NCI-H1436 (cell line): ENCODE data around the gene DTX3L.

Source experiments
- DNase-seq: peaks from one replicate; lab custom pipeline; 2025; lab: John Stamatoyannopoulos, UW

DTX3L gene

GRCh38 chr3:122606330-122606729 is 42.2 kb downstream of the DTX3L start:
- no peak for DNase-seq

- no peak for DNase-seq
These were observed 44.8 kb downstream of the DTX3L start for GRCh38 chr3:122608916-122609315.

DNA sequence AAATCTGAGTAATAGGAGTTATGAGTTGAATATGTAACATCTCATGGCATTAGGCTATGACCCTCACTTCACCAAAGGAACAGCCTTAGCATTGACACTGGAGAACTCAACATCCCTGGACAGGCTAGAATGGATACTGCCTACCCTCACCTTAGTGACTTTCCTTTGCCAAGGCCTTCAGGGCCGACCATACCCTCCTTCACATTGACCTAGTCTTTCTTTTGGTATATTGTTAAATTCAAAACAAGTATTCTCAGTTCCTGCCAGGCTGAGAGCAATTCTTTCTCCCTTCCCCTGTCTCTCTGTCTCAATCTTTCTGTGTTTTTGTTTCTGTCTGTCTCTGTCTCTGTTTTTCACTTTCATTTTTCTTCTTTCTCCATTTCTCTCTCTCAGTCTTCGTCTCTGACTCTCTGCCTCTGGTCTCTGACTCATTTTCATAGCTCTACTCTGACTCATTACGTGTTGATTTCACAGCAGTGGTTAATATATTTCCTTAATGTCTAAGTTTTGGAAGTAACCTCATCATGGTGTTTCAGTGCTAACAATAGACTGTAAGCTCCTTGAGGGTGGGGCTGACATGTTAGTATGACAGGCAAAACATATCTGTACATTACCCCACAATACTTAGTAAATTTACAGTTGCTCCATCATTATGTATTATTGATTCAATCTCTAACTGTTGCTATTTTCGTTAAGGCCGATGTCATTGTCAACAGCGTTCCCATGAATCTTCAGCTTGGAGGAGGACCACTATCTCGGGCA is 45.8 kb downstream of the DTX3L start:
- DNase-seq = no peak

DNA sequence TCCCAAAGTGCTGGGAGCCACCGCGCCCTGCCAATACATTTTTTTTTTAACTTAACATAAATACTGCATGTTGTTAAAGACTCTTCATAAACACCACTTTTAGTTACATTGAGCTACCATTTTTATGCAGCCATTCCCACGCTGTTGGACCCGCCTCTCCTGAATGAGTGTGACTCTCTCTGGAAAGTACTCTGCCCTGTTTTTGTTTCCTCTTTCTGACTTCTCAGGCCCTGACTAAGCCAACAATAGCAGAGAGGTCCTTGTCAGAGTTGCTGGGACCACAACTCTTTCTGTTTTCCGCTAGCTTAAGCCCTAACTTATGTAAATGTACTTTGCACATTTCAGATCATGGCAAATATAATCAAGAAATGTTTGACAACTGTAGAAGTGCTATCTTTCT is 48.6 kb downstream of the DTX3L start:
- DNase-seq = no peak

GRCh38 chr3:122615303-122615702 is 51.2 kb downstream of the DTX3L start:
- no peak for DNase-seq

DNA sequence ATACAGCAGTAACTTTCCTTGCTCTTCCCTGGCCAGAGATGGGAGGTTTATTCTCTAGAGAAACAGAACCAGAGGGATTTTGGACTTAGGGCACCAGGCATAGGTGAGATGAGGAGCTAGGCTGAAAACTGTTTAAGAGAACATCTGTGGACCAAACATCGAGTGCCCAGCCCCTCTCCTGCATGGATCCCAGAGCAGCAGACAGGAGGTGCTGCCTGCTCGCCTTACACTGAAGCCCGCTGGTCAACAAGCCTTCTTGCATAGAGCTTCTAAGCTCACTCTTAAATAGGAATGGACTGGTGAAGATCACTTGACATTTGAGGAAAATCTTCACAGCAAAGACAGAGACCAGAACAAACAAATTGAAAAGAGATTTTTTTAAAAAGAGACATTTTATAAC is 54.5 kb downstream of the DTX3L start:
- DNase-seq = no peak

GRCh38 chr3:122619040-122619439 is 54.9 kb downstream of the DTX3L start:
- no peak for DNase-seq

- DNase-seq = no peak
These were observed 56.3 kb downstream of the DTX3L start for GRCh38 chr3:122620399-122620798.

- DNase-seq = no peak
These were observed 57.0 kb downstream of the DTX3L start for GRCh38 chr3:122621112-122621511.

GRCh38 chr3:122623031-122623829 is 59.1 kb downstream of the DTX3L start:
- no peak for DNase-seq
